Trophoblast cell (in vitro differentiated cells and primary cell): ENCODE data around the gene CRADD.

ENCODE experiments used
- DNase-seq, 2 donors: peaks; one replicate each; pipeline ENCODE4 v3.0.0-alpha.2; 2016
- H2AFZ ChIP-seq: 2 replicates; pipeline ENCODE4 v1.6.1; 2013; ENCODE audit warnings: low read length, moderate library complexity, mild to moderate bottlenecking; ENCODE audit not compliant: insufficient read depth, poor library complexity
- H2AK5ac ChIP-seq: 2 replicates; pipeline ENCODE4 v1.6.1; 2013; ENCODE audit warnings: mild to moderate bottlenecking, low read length
- H2BK120ac ChIP-seq: 2 replicates; pipeline ENCODE4 v1.6.1; 2013; ENCODE audit warnings: low read length, mild to moderate bottlenecking, moderate library complexity; ENCODE audit not compliant: insufficient read depth, poor library complexity
- H2BK12ac ChIP-seq: 2 replicates; pipeline ENCODE4 v1.6.1; 2013; ENCODE audit warnings: mild to moderate bottlenecking, low read length, moderate library complexity
- H2BK5ac ChIP-seq: 2 replicates; pipeline ENCODE4 v1.6.1; 2013; ENCODE audit warnings: low read length, low read depth, moderate library complexity, mild to moderate bottlenecking; ENCODE audit not compliant: poor library complexity
- H3K14ac ChIP-seq: 2 replicates; pipeline ENCODE4 v1.6.1; 2013; ENCODE audit warnings: mild to moderate bottlenecking, low read length
- H3K18ac ChIP-seq: 2 replicates; pipeline ENCODE4 v1.6.1; 2013; ENCODE audit warnings: mild to moderate bottlenecking, low read length
- H3K23ac ChIP-seq: 2 replicates; pipeline ENCODE4 v1.6.1; 2013; ENCODE audit warnings: low read length
- H3K27ac ChIP-seq: 2 replicates; pipeline ENCODE4 v1.5.1; 2013; ENCODE audit warnings: low read depth, mild to moderate bottlenecking, inconsistent platforms, low read length, moderate library complexity
- H3K27me3 ChIP-seq: 2 replicates; pipeline ENCODE4 v1.6.1; 2013; ENCODE audit warnings: inconsistent platforms, mild to moderate bottlenecking, low read length, moderate library complexity; ENCODE audit not compliant: insufficient read depth
- H3K36me3 ChIP-seq, 2 experiments: 1 replicate in 1 of 2; 2 replicates in 1 of 2; pipeline ENCODE4 v1.6.1; 2013; ENCODE audit warnings: low read length in 2 of 2, mild to moderate bottlenecking in 2 of 2, moderate library complexity in 1 of 2; ENCODE audit not compliant: insufficient read depth in 2 of 2, control insufficient read depth in 1 of 2
- H3K4ac ChIP-seq: 2 replicates; pipeline ENCODE4 v1.6.1; 2013; ENCODE audit warnings: low read depth, mild to moderate bottlenecking, low read length, moderate library complexity
- H3K4me1 ChIP-seq, 2 experiments: 1 replicate in 1 of 2; 2 replicates in 1 of 2; pipeline ENCODE4 v1.6.1; 2013; ENCODE audit warnings: low read length in 2 of 2, mild to moderate bottlenecking in 2 of 2, moderate library complexity in 1 of 2; ENCODE audit not compliant: insufficient read depth in 2 of 2, control insufficient read depth in 1 of 2
- H3K4me2 ChIP-seq: 2 replicates; pipeline ENCODE4 v1.6.1; 2013; ENCODE audit warnings: inconsistent platforms, mild to moderate bottlenecking, low read length, moderate library complexity
- H3K4me3 ChIP-seq: 2 replicates; pipeline ENCODE4 v1.5.1; 2013; ENCODE audit warnings: mild to moderate bottlenecking, low read depth, low read length, inconsistent platforms
- H3K79me1 ChIP-seq: one replicate; pipeline ENCODE4 v1.6.1; 2013; ENCODE audit warnings: low read length
- H3K79me2 ChIP-seq: 2 replicates; pipeline ENCODE4 v1.6.1; 2013; ENCODE audit warnings: low read length, mild to moderate bottlenecking; ENCODE audit not compliant: control insufficient read depth, insufficient read depth, poor library complexity
- H3K9ac ChIP-seq: 2 replicates; pipeline ENCODE4 v1.6.1; 2013; ENCODE audit warnings: mild to moderate bottlenecking, low read length
- H3K9me3 ChIP-seq: 2 replicates; pipeline ENCODE4 v1.6.1; 2013; ENCODE audit warnings: low read depth, mild to moderate bottlenecking, control low read depth, inconsistent platforms, low read length; ENCODE audit not compliant: insufficient read depth
- H4K12ac ChIP-seq: 2 replicates; pipeline ENCODE4 v1.6.1; 2013; ENCODE audit warnings: low read depth, mild to moderate bottlenecking, low read length, moderate library complexity
- H4K8ac ChIP-seq: 2 replicates; pipeline ENCODE4 v1.6.1; 2013; ENCODE audit warnings: low read depth, mild to moderate bottlenecking, low read length, moderate library complexity
- H4K91ac ChIP-seq: one replicate; pipeline ENCODE4 v1.6.1; 2013; ENCODE audit warnings: low read depth, mild to moderate bottlenecking, low read length, moderate library complexity
- WGBS: extraction: QIAGEN DNeasy Blood & Tissue Kit; methylation state at CpG from one replicate; pipeline ENCODE4 v1.1.7; 2013; ENCODE audit warnings: missing lambda C conversion rate; ENCODE audit not compliant: insufficient read length, insufficient coverage; ENCODE audit errors: extremely low coverage; 5-methylcytosine and 5-hydroxymethylcytosine counted together

The CRADD gene

DNA sequence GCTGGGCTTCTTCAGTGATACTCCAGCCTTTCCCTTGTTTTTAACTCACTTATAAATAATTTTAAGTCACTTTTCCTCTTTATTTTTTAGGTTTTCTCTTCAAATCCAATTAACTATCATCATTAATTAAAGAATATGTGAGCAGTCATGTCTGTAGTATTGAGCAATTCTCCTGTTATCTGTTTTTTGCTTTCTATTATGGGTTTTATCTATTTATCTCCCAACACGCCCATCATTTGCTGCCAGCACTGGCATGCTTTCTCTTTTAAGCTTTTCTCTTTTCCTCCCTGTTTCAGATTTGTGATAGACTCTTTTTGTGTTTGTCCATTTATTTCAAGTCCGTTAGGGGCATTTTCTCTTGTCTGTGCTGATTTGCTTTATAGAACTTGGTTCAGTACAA is 72.3 kb downstream of the CRADD start:
- Histone ChIP-seq H3K18ac (no peak overlapping the region), H3K36me3 (peaks cover 6% of the 10 kb centered on the region in 2 experiments), H3K4me2 (no peak overlapping the region), H3K4me3 (no peak overlapping the region), H3K79me1 (no peaks in the 10 kb centered on the region), H2AK5ac (no peak overlapping the region), H3K4me1 (no peaks in the 10 kb centered on the region), H3K27me3 (no peaks in the 10 kb centered on the region), H4K91ac (no peak overlapping the region), H2BK12ac (no peak overlapping the region), H4K8ac (no peak overlapping the region), H3K9me3 (peaks cover 6% of the 10 kb centered on the region), H2AFZ (no peak overlapping the region), H3K27ac (no peak overlapping the region), H3K79me2 (no peaks in the 10 kb centered on the region), H2BK120ac (no peak overlapping the region), H2BK5ac (no peak overlapping the region), H3K14ac (no peak overlapping the region), H3K4ac (no peak overlapping the region), H3K9ac (no peak overlapping the region), H4K12ac (no peak overlapping the region), H3K23ac (no peak overlapping the region)
- WGBS: no CpG with 5 or more reads among the region's 2 CpGs
- no peak for DNase-seq

DNA sequence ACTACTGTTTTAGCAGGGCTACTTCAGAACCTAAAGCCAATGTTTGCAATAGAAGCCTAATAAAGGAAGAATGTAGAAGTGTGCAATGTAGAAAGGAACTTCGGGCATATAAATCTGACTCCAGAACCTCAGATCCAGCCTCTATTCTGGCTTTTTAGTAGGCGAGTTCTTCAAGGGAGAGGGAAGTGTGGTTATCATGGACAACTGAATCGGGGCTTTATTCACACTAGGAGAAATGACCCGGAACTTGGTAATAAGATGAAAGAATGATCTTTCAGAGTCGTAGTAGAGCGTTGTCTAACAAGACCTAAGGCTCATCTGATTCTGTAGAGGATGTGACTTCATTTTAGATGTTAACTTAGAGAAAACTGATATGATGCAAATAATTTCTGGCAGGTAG is 72.9 kb downstream of the CRADD start:
- H3K9me3 ChIP-seq: peaks cover 6% of the 10 kb centered on the region
- WGBS: no CpG with 5 or more reads among the region's 6 CpGs

GRCh38 chr12:93751864-93752610 is 74.9 kb downstream of the CRADD start:
- H4K12ac ChIP-seq: no peak overlapping the region

More for the DNA sequence above, 72.9 kb downstream of the CRADD start:
- H3K4me2 ChIP-seq: no peak overlapping the region
- no peak overlapping the region for H3K23ac ChIP-seq
- H3K9ac ChIP-seq: no peak overlapping the region
- H4K91ac ChIP-seq: no peak overlapping the region
- no peak overlapping the region for H2AFZ ChIP-seq
- no peak overlapping the region for H3K27ac ChIP-seq
- H2AK5ac ChIP-seq: no peak overlapping the region
- no peaks in the 10 kb centered on the region for H3K79me2 ChIP-seq
- no peaks in the 10 kb centered on the region for H3K79me1 ChIP-seq
- H4K12ac ChIP-seq: no peak overlapping the region
- peaks cover 6% of the 10 kb centered on the region in 2 experiments for H3K36me3 ChIP-seq
- no peaks in the 10 kb centered on the region for H3K4me1 ChIP-seq
- no peak for DNase-seq
- no peaks in the 10 kb centered on the region for H3K27me3 ChIP-seq
- no peak overlapping the region for H3K14ac ChIP-seq
- no peak overlapping the region for H2BK12ac ChIP-seq
- H3K18ac ChIP-seq: no peak overlapping the region
- H3K4me3 ChIP-seq: no peak overlapping the region
- H4K8ac ChIP-seq: no peak overlapping the region
- no peak overlapping the region for H3K4ac ChIP-seq
- no peak overlapping the region for H2BK5ac ChIP-seq
- H2BK120ac ChIP-seq: no peak overlapping the region

GRCh38 chr12:93753285-93753684 is 76.1 kb downstream of the CRADD start:
- Histone ChIP-seq H3K4me1 (no peaks in the 10 kb centered on the region), H3K9me3 (peaks cover 6% of the 10 kb centered on the region), H3K36me3 (peaks cover 6% of the 10 kb centered on the region in 2 experiments), H3K23ac (no peak overlapping the region), H3K4me3 (no peak overlapping the region), H2BK120ac (no peak overlapping the region), H3K14ac (no peak overlapping the region), H3K4ac (no peak overlapping the region), H3K18ac (no peak overlapping the region), H3K79me1 (no peaks in the 10 kb centered on the region), H4K8ac (no peak overlapping the region), H3K79me2 (no peaks in the 10 kb centered on the region), H3K27me3 (no peaks in the 10 kb centered on the region), H2AFZ (no peak overlapping the region), H3K27ac (no peak overlapping the region), H4K91ac (no peak overlapping the region), H2AK5ac (no peak overlapping the region), H3K4me2 (no peak overlapping the region), H2BK5ac (no peak overlapping the region), H4K12ac (no peak overlapping the region), H3K9ac (no peak overlapping the region), H2BK12ac (no peak overlapping the region)
- no peak for DNase-seq
- WGBS: no CpG with 5 or more reads among the region's 3 CpGs

More at GRCh38 chr12:93751864-93752610, 74.9 kb downstream of the CRADD start:
- Histone ChIP-seq H3K9ac (no peak overlapping the region), H3K4me2 (no peak overlapping the region), H3K27me3 (no peaks in the 10 kb centered on the region), H2AFZ (no peak overlapping the region), H3K27ac (no peak overlapping the region), H3K36me3 (peaks cover 6% of the 10 kb centered on the region in 2 experiments), H3K4me1 (no peaks in the 10 kb centered on the region), H3K9me3 (peaks cover 6% of the 10 kb centered on the region), H4K91ac (no peak overlapping the region), H3K14ac (no peak overlapping the region), H4K8ac (no peak overlapping the region), H3K4ac (no peak overlapping the region), H2BK120ac (no peak overlapping the region), H2BK5ac (no peak overlapping the region), H3K18ac (no peak overlapping the region), H3K4me3 (no peak overlapping the region), H3K79me1 (no peaks in the 10 kb centered on the region), H3K79me2 (no peaks in the 10 kb centered on the region), H2AK5ac (no peak overlapping the region), H2BK12ac (no peak overlapping the region), H3K23ac (no peak overlapping the region)
- WGBS: no CpG with 5 or more reads among the region's 6 CpGs
- no peak for DNase-seq
